GM18526 (cell line): Measurements from ENCODE around the gene VPS41.

Experiments
- POLR2A ChIP-seq: IDR thresholded peaks from 3 replicates; pipeline ENCODE4 v1.6.1; 2011; ENCODE audit not compliant: insufficient read length; ENCODE audit errors: extremely low read depth

Gene VPS41

GRCh38 chr7:38685851-38686250 is 223.1 kb downstream of the VPS41 start:
- no peak for TF ChIP-seq POLR2A

GRCh38 chr7:38682606-38683005 is 226.4 kb downstream of the VPS41 start:
- TF ChIP-seq POLR2A: no peak

- TF ChIP-seq POLR2A: no peak
Observed at GRCh38 chr7:38681882-38682281, 227.1 kb downstream of the VPS41 start.

- no peak for TF ChIP-seq POLR2A
Observed at GRCh38 chr7:38679419-38679818, 229.6 kb downstream of the VPS41 start.

- no peak for TF ChIP-seq POLR2A
Observed at GRCh38 chr7:38678698-38679054, 230.3 kb downstream of the VPS41 start.

- no peak for TF ChIP-seq POLR2A
Observed at GRCh38 chr7:38677981-38678697, 230.9 kb downstream of the VPS41 start.

GRCh38 chr7:38675494-38676106 is 233.4 kb downstream of the VPS41 start:
- no peak for TF ChIP-seq POLR2A

- no peak for TF ChIP-seq POLR2A
Observed at GRCh38 chr7:38674513-38674912, 234.5 kb downstream of the VPS41 start.

- no peak for TF ChIP-seq POLR2A
Observed at GRCh38 chr7:38673795-38674194, 235.2 kb downstream of the VPS41 start.
